ENCODE results near the gene NBR1. TPM values are rescaled to one million over a fixed set of nuclear protein-coding genes. Genes with fewer than 3 reads are reported as not detected.
A peak's percentile ranks its signal among the peaks of the same experiment; 100 is the strongest.
"Not testable (repeated sequence)": the region's sequence is repeated elsewhere in the genome, so short reads cannot be mapped to it uniquely, and the experiment has no call there.

NBR1 gene, protein sequence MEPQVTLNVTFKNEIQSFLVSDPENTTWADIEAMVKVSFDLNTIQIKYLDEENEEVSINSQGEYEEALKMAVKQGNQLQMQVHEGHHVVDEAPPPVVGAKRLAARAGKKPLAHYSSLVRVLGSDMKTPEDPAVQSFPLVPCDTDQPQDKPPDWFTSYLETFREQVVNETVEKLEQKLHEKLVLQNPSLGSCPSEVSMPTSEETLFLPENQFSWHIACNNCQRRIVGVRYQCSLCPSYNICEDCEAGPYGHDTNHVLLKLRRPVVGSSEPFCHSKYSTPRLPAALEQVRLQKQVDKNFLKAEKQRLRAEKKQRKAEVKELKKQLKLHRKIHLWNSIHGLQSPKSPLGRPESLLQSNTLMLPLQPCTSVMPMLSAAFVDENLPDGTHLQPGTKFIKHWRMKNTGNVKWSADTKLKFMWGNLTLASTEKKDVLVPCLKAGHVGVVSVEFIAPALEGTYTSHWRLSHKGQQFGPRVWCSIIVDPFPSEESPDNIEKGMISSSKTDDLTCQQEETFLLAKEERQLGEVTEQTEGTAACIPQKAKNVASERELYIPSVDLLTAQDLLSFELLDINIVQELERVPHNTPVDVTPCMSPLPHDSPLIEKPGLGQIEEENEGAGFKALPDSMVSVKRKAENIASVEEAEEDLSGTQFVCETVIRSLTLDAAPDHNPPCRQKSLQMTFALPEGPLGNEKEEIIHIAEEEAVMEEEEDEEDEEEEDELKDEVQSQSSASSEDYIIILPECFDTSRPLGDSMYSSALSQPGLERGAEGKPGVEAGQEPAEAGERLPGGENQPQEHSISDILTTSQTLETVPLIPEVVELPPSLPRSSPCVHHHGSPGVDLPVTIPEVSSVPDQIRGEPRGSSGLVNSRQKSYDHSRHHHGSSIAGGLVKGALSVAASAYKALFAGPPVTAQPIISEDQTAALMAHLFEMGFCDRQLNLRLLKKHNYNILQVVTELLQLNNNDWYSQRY
- total RNA-seq = 10 to 100 TPM; 62.0 to 65.9 TPM

DNA sequence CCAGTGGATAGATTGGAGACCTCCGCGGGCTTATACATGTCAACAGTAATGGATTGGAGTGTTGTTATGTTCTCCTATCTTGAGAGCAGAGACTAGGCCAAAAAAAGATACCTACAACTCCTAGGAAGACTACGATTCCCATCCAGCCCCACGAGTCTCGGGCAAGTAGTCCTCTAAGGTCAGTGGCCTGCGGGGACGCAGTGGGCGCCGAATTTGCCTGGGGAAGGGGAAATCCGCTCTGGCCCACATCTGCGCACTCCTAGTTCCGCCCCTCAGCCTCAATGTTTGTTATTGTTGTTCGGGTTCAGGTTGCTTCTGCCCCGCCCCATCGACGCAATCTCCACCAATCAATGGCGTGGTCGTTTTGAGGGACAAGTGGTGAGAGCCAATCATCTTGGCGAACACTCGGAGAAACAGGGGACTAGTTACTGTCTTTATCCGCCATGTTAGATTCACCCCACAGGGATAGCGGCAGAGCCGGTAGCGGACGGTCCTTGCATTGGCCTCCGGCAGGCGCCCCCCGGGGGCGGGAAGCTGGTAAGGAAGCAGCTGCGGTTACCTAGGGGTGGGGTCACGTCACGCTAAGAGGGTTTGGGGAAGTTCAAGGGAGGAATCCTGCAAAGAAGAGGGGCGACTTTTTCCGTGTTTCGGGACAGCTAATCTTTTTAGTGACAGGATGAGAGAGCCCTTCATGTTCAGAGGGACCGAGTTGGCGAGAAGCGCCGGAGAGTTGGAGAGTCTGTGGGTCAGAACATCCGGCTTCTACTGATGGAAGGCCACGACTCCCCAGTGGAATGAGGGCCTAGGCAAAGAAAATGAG lies at the start of gene NBR1:
Gene NBR1, plus strand, starts transcription at position 449 of the 820 bp plus-strand sequence. CDS start 4,586 bp downstream, outside the sequence.
- Mint-ChIP-seq H3K9me3 (no peaks in the 10 kb centered on the region), H3K4me1 (ENCODE audit: low read depth) (peaks cover 25% of the 10 kb centered on the region), H3K36me3 (peaks cover 14% of the 10 kb centered on the region), H3K27me3 (no peaks in the 10 kb centered on the region), H3K27ac (no peak within 1 kb of the TSS), H3K4me3 (no peak within 1 kb of the TSS)
- ChIA-PET CTCF (interaction anchor here (0.9 to 1.4 kb wide), 3 partner anchors 41 to 147 kb away, joined by 3 read pairs; partner anchors contain the start of gene TMEM106A), POLR2A (interaction anchor here (0.7 to 2.1 kb wide), 9 partner anchors 29 to 190 kb away, joined by 3 to 39 read pairs (median 8); partner anchors contain the start of genes BRCA1, RPL27 and TMEM106A)
- DNase-seq = peak; percentile 99
- intact Hi-C loops (cut with micrococcal nuclease) = loop anchor here (1.0 to 5.0 kb wide), 9 partner anchors 40 to 829 kb away; partner anchors contain the start of genes BRCA1, DHX8, PSME3 and RND2

DNA sequence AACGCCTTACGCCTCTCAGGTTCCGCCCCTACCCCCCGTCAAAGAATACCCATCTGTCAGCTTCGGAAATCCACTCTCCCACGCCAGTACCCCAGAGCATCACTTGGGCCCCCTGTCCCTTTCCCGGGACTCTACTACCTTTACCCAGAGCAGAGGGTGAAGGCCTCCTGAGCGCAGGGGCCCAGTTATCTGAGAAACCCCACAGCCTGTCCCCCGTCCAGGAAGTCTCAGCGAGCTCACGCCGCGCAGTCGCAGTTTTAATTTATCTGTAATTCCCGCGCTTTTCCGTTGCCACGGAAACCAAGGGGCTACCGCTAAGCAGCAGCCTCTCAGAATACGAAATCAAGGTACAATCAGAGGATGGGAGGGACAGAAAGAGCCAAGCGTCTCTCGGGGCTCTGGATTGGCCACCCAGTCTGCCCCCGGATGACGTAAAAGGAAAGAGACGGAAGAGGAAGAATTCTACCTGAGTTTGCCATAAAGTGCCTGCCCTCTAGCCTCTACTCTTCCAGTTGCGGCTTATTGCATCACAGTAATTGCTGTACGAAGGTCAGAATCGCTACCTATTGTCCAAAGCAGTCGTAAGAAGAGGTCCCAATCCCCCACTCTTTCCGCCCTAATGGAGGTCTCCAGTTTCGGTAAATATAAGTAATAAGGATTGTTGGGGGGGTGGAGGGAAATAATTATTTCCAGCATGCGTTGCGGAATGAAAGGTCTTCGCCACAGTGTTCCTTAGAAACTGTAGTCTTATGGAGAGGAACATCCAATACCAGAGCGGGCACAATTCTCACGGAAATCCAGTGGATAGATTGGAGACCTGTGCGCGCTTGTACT lies 45.7 kb upstream of the NBR1 start, which contains the start of gene BRCA1:
Gene BRCA1, minus strand, starts transcription at position 232 of the 834 bp plus-strand sequence. CDS start 1,268 bp downstream, outside the sequence.
- intact Hi-C loops (cut with micrococcal nuclease) = loop anchor here (1.0 to 10.0 kb wide), 4 partner anchors 45 to 189 kb away; partner anchors contain the start of genes RND2, TMEM106A and VAT1
- ChIA-PET POLR2A (interaction anchor here (0.6 to 2.7 kb wide), 7 partner anchors 44 to 280 kb away, joined by 3 to 16 read pairs (median 7); partner anchors contain the start of genes NBR1, RPL27 and TMEM106A), CTCF (interaction anchor here (0.8 to 1.0 kb wide), 3 partner anchors 11 to 161 kb away, joined by 3 read pairs; partner anchors contain the start of gene TMEM106A)
- Mint-ChIP-seq H3K4me3 (peak within 1 kb of the TSS; percentile 97), H3K27me3 (no peaks in the 10 kb centered on the region), H3K36me3 (peaks cover 32% of the 10 kb centered on the region), H3K27ac (peak within 1 kb of the TSS; percentile 95), H3K9me3 (no peaks in the 10 kb centered on the region), H3K4me1 (ENCODE audit: low read depth) (peaks cover 34% of the 10 kb centered on the region)
- DNase-seq = peak; percentile 97

DNA sequence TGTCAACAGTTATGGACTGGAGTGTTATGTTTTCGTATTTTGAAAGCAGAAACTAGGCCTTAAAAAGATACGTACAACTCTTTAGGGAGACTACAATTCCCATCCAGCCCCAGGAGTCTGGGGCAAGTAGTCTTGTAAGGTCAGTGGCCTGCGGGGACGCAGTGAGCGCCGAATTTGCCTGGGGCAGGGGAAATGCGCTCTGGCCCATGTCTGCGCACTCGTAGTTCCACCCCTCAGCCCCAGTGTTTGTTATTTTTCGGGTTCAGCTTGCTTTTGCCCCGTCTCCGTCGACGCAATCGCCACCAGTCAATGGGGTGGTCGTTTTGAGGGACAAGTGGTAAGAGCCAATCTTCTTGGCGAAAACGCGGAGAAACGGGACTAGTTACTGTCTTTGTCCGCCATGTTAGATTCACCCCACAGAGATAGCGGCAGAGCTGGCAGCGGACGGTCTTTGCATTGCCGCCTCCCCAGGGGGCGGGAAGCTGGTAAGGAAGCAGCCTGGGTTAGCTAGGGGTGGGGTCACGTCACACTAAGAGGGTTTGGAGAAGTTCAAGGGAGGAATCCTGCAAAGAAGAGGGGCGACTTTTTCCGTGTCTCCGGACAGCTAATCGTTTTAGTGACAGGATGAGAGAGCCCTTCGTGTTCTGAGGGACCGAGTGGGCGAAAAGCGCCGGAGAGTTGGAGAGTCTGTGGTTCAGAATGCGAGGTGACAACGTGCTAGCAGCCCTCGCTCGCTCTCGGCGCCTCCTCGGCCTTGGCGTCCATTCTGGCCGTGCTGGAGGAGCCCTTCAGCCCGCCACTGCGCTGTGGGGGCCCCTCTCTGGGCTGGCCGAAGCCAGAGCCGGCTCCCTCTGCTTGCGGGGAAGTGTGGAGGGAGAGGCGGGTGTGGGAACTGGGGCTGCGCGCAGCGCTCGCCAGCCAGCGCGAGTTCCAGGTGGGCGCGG lies 44.8 kb upstream of the NBR1 start:
- POLR2A ChIA-PET = interaction anchor here (0.6 to 2.0 kb wide), 2 partner anchors 128 to 190 kb away, joined by 3 to 8 read pairs; no protein-coding TSS in a partner anchor
- Mint-ChIP-seq H3K4me1 (ENCODE audit: low read depth) (peaks cover 37% of the 10 kb centered on the region), H3K27me3 (no peaks in the 10 kb centered on the region), H3K4me3 (peak overlapping the region; percentile 97), H3K9me3 (no peaks in the 10 kb centered on the region), H3K36me3 (peaks cover 32% of the 10 kb centered on the region), H3K27ac (peak overlapping the region; percentile 95)
- intact Hi-C loops (cut with micrococcal nuclease) = loop anchor here (1.0 to 10.0 kb wide), 4 partner anchors 44 to 189 kb away; partner anchors contain the start of genes RND2, TMEM106A and VAT1
- CTCF ChIA-PET = interaction anchor here (1.1 to 1.5 kb wide), 2 partner anchors 44 to 358 kb away, joined by 4 read pairs; partner anchors contain the start of gene DHX8
- DNase-seq = no peak

DNA sequence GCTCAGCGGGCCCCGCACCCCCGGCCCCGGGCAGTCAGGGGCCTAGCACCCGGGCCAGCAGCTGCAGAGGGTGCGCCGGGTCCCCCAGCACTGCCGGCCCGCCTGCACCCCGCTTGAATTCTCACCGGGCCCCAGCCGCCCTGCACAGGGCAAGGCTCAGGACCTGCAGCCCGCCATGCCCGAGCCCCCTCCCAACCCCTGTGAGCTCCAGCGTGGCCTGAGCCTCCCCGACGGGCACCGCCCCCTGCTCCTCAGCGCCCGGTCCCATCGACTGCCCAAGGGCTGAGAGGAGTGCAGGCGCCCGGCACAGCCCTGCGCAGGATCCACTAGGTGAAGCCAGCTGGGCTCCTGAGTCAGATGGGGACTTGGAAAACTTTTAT lies 44.1 kb upstream of the NBR1 start:
- ChIA-PET CTCF (interaction anchor here (0.7 to 1.5 kb wide), 4 partner anchors 43 to 357 kb away, joined by 3 to 4 read pairs (median 4); partner anchors contain the start of genes DHX8 and RND2), POLR2A (interaction anchor here (0.6 to 2.0 kb wide), 2 partner anchors 128 to 189 kb away, joined by 3 to 8 read pairs; no protein-coding TSS in a partner anchor)
- Mint-ChIP-seq H3K4me3 (peak overlapping the region; percentile 68), H3K4me1 (ENCODE audit: low read depth) (peaks cover 37% of the 10 kb centered on the region), H3K27ac (no peak overlapping the region), H3K27me3 (no peaks in the 10 kb centered on the region), H3K36me3 (peaks cover 29% of the 10 kb centered on the region), H3K9me3 (no peaks in the 10 kb centered on the region)
- no peak for DNase-seq
- intact Hi-C loops (cut with micrococcal nuclease) = loop anchor here (10.0 kb wide), 2 partner anchors 102 to 188 kb away; partner anchors contain the start of genes RND2 and VAT1

DNA sequence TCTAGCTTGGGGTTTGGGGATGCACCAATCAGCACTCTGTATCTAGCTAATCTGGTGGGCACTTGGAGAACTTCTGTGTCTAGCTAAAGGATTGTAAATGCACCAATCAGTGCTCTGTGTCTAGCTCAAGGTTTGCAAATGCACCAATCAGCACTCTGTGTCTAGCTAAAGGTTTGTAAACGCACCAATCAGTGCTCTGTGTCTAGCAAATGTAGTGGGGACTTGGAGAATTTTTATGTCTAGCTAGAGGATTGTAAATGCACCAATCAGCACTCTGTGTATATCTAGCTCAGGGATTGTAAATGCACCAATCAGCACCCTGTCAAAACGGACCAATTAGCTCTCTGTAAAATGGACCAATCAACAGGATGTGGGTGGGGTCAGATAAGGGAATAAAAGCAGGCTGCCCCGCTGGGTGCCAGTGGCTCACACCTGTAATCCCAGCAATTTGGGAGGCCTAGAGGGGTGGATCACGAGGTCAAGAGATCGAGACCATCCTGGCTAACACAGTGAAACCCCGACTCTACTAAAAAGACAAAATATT lies 43.6 kb upstream of the NBR1 start:
- H3K27ac Mint-ChIP-seq = peak overlapping the region; percentile 56
- H3K9me3 Mint-ChIP-seq, H3K27me3 Mint-ChIP-seq, DNase-seq: not testable (repeated sequence)
- H3K4me3 Mint-ChIP-seq = peak overlapping the region; percentile 68
- CTCF ChIA-PET = interaction anchor here (0.6 to 1.5 kb wide), 5 partner anchors 42 to 891 kb away, joined by 3 to 4 read pairs (median 3); partner anchors contain the start of genes DHX8 and RND2
- POLR2A ChIA-PET = interaction anchor here (2.0 kb wide), 1 partner anchor 188 kb away, joined by 8 read pairs; no protein-coding TSS in a partner anchor
- intact Hi-C loops (cut with micrococcal nuclease) = loop anchor here (10.0 kb wide), 2 partner anchors 103 to 187 kb away; partner anchors contain the start of genes RND2 and VAT1
- H3K36me3 Mint-ChIP-seq = peaks cover 26% of the 10 kb centered on the region
- peaks cover 35% of the 10 kb centered on the region for H3K4me1 Mint-ChIP-seq (ENCODE audit: low read depth)

DNA sequence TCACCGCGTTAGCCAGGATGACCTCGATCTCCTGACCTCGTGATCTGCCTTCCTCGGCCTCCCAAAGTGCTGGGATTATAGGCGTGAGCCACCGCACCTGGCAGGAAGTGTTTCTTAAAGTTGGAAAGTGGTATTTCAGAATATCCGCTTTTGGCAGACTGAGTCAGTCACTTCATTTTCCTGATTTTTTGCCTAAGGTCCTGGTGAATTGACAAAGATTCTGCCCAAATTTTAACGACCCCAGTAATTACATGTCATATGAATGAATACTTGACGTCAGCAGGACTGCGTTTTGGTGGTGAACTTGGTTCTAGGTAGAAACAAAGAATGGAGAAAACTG lies 41.4 kb upstream of the NBR1 start:
- CTCF ChIA-PET = no interaction called here
- intact Hi-C loops (cut with micrococcal nuclease) = loop anchor here (10.0 kb wide), 2 partner anchors 105 to 185 kb away; partner anchors contain the start of genes RND2 and VAT1

DNA sequence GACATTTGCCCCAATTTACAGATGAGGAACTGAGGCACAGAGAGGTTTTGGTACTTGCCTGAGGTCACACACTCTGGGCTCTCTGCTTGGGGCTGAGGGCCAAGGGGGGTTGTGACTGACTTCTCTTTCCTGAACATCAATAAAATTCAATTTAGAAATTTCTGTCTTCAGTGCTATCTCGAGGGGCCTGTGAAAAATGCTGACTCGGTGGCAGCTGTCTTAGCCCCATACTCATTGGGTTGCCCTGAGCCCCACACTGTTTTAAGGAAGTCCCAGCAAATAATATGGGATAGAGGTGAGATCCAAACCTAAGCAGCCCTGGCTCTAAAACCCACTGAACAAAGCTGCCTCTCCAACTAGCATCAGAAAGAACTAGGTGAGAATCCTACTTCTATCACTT lies 38.9 kb upstream of the NBR1 start:
- Mint-ChIP-seq H3K27ac (no peak overlapping the region), H3K36me3 (peaks cover 24% of the 10 kb centered on the region), H3K4me3 (no peak overlapping the region), H3K27me3 (no peaks in the 10 kb centered on the region), H3K4me1 (ENCODE audit: low read depth) (peaks cover 22% of the 10 kb centered on the region), H3K9me3 (no peaks in the 10 kb centered on the region)
- intact Hi-C loops (cut with micrococcal nuclease) = no loop called here
- DNase-seq = no peak
- ChIA-PET POLR2A (interaction anchor here (0.6 kb wide), 1 partner anchor 236 kb away, joined by 3 read pairs; no protein-coding TSS in a partner anchor), CTCF (interaction anchor here (0.6 kb wide), 1 partner anchor 9 kb away, joined by 3 read pairs; no protein-coding TSS in a partner anchor)

More for the DNA sequence above, 41.4 kb upstream of the NBR1 start:
- H3K36me3 Mint-ChIP-seq = peaks cover 25% of the 10 kb centered on the region
- no peak for DNase-seq
- no peaks in the 10 kb centered on the region for H3K27me3 Mint-ChIP-seq
- no peak overlapping the region for H3K27ac Mint-ChIP-seq
- peaks cover 25% of the 10 kb centered on the region for H3K4me1 Mint-ChIP-seq (ENCODE audit: low read depth)
- POLR2A ChIA-PET = no interaction called here
- H3K9me3 Mint-ChIP-seq = no peaks in the 10 kb centered on the region
- H3K4me3 Mint-ChIP-seq = no peak overlapping the region

DNA sequence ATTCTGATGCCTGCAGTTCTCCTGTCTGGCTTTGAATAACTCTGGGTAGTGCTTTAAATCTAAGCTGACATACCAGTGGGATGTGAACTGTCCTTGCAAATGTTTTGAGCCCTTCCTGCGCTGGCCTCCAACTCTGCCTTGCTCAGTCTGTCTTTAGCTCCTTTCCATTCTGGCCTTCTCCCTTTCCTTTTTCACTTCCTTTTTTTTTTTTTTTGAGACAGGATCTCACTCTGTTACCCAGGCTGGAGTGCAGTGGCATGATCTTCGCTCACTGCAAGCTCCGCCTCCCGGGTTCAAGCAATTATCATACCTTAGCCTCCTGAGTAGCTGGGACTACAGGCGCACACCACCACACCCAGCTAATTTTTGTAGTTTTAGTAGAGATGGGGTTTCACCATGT lies 37.6 kb upstream of the NBR1 start:
- H3K4me3 Mint-ChIP-seq; POLR2A ChIA-PET; CTCF ChIA-PET; intact Hi-C loops (cut with micrococcal nuclease); H3K27me3 Mint-ChIP-seq; H3K27ac Mint-ChIP-seq; DNase-seq; H3K9me3 Mint-ChIP-seq: not testable (repeated sequence)
- Mint-ChIP-seq H3K4me1 (ENCODE audit: low read depth) (peaks cover 12% of the 10 kb centered on the region), H3K36me3 (peaks cover 15% of the 10 kb centered on the region)
